Femur (tissue), 1 donor: ENCODE data around the gene ZNF346.

Experiments used
- DNase-seq: peaks from one replicate; pipeline ENCODE4 v3.0.0-alpha.2; 2017

Gene ZNF346

GRCh38 chr5:177095088-177095669, 72.7 kb downstream of the ZNF346 start:
- no peak for DNase-seq

- no peak for DNase-seq
Measured at GRCh38 chr5:177096162-177097015, 73.9 kb downstream of the ZNF346 start.

GRCh38 chr5:177097016-177097985, 74.8 kb downstream of the ZNF346 start:
- DNase-seq, result no peak

GRCh38 chr5:177098120-177098469, 75.6 kb downstream of the ZNF346 start:
- DNase-seq, result no peak

- DNase-seq, result peak; percentile 88
Measured at GRCh38 chr5:177098470-177099141, 76.1 kb downstream of the ZNF346 start.

- DNase-seq, result no peak
Measured at GRCh38 chr5:177099422-177100093, 77.1 kb downstream of the ZNF346 start.

- DNase-seq, result peak; percentile 81
Measured at GRCh38 chr5:177100714-177101121, 78.2 kb downstream of the ZNF346 start.

- no peak for DNase-seq
Measured at GRCh38 chr5:177103523-177104253, 81.2 kb downstream of the ZNF346 start.

GRCh38 chr5:177105691-177106476, 83.4 kb downstream of the ZNF346 start:
- DNase-seq, result peak; percentile 47

GRCh38 chr5:177107159-177107558, 84.7 kb downstream of the ZNF346 start:
- no peak for DNase-seq

- DNase-seq, result peak; percentile 74
Measured at GRCh38 chr5:177109810-177110209, 87.3 kb downstream of the ZNF346 start.

GRCh38 chr5:177111720-177112394, 89.4 kb downstream of the ZNF346 start:
- DNase-seq, result peak; percentile 74

GRCh38 chr5:177112589-177113220, 90.2 kb downstream of the ZNF346 start:
- DNase-seq, result no peak

- DNase-seq, result peak; percentile 86
Measured at GRCh38 chr5:177113566-177114424, 91.3 kb downstream of the ZNF346 start.

- DNase-seq, result peak; percentile 93
Measured at GRCh38 chr5:177116631-177117373, 94.3 kb downstream of the ZNF346 start.

- DNase-seq, result no peak
Measured at GRCh38 chr5:177117441-177118045, 95.0 kb downstream of the ZNF346 start.

GRCh38 chr5:177122566-177122965, 100.1 kb downstream of the ZNF346 start:
- DNase-seq, result no peak
